Measurements from ENCODE around the gene NKD2.
"Not testable (repeated sequence)": the region's sequence is repeated elsewhere in the genome, so short reads cannot be mapped to it uniquely, and the experiment has no call there.

The NKD2 gene

GRCh38 chr5:999032-999501 is 9.5 kb upstream of the NKD2 start:
- Histone ChIP-seq H3K27ac (ENCODE audit: low read length) (no peak overlapping the region), H3K79me2 (ENCODE audit: low read length) (no peaks in the 10 kb centered on the region), H3K9ac (ENCODE audit: low read length) (no peak overlapping the region), H3K36me3 (replicated peaks; ENCODE audit: insufficient read depth, low read length) (no peaks in the 10 kb centered on the region), H4K20me1 (ENCODE audit: insufficient read depth, low read length) (no peaks in the 10 kb centered on the region), H3K4me1 (ENCODE audit: low read length) (peaks cover 33% of the 10 kb centered on the region), H3K27me3 (replicated peaks; ENCODE audit: insufficient read depth, low read length) (peaks cover 5% of the 10 kb centered on the region; the same call in 1 of the 2 replicates), H3K9me3 (replicated peaks; ENCODE audit: insufficient read depth, low read length) (no peaks in the 10 kb centered on the region), H3K4me3 (ENCODE audit: low read length) (no peak overlapping the region), H3K9me2 (replicated peaks; ENCODE audit: insufficient read depth, low read length) (no peaks in the 10 kb centered on the region), H2AFZ (ENCODE audit: low read length) (no peak overlapping the region), H3F3A (ENCODE audit: insufficient read depth, low read length) (no peaks in the 10 kb centered on the region; the same call in 1 of the 2 replicates), H3K4me2 (ENCODE audit: low read depth, low read length) (no peak overlapping the region)
- DNase-seq = no peak
- no peak for TF ChIP-seq EZH2 (optimal IDR thresholded peaks at IDR 0.05; ENCODE audit: low read depth, low read length)
- TF ChIP-seq EZH2phosphoT487 (IDR thresholded peaks at IDR 0.05; ENCODE audit: low read length) = no peak
- TF ChIP-seq CTCF (IDR thresholded peaks at IDR 0.05; ENCODE audit: low read length) = no peak

GRCh38 chr5:999724-1000123 is 8.9 kb upstream of the NKD2 start:
- H3K9ac ChIP-seq (ENCODE audit: low read length) = no peak overlapping the region
- H3F3A ChIP-seq (ENCODE audit: insufficient read depth, low read length) = no peaks in the 10 kb centered on the region; the same call in 1 of the 2 replicates
- H3K4me2 ChIP-seq (ENCODE audit: low read depth, low read length) = no peak overlapping the region
- DNase-seq = no peak
- no peaks in the 10 kb centered on the region for H3K9me3 ChIP-seq (replicated peaks; ENCODE audit: insufficient read depth, low read length)
- no peaks in the 10 kb centered on the region for H4K20me1 ChIP-seq (ENCODE audit: insufficient read depth, low read length)
- TF ChIP-seq EZH2phosphoT487 (IDR thresholded peaks at IDR 0.05; ENCODE audit: low read length) = no peak
- TF ChIP-seq CTCF (IDR thresholded peaks at IDR 0.05; ENCODE audit: low read length) = no peak
- TF ChIP-seq EZH2 (optimal IDR thresholded peaks at IDR 0.05; ENCODE audit: low read depth, low read length) = no peak
- peaks cover 33% of the 10 kb centered on the region for H3K4me1 ChIP-seq (ENCODE audit: low read length)
- H3K9me2 ChIP-seq (replicated peaks; ENCODE audit: insufficient read depth, low read length) = no peaks in the 10 kb centered on the region
- no peaks in the 10 kb centered on the region for H3K79me2 ChIP-seq (ENCODE audit: low read length)
- no peak overlapping the region for H3K27ac ChIP-seq (ENCODE audit: low read length)
- no peak overlapping the region for H2AFZ ChIP-seq (ENCODE audit: low read length)
- no peak overlapping the region for H3K4me3 ChIP-seq (ENCODE audit: low read length)
- H3K27me3 ChIP-seq (replicated peaks; ENCODE audit: insufficient read depth, low read length) = peaks cover 5% of the 10 kb centered on the region; the same call in 1 of the 2 replicates
- no peaks in the 10 kb centered on the region for H3K36me3 ChIP-seq (replicated peaks; ENCODE audit: insufficient read depth, low read length)

GRCh38 chr5:1000329-1000728 is 8.3 kb upstream of the NKD2 start:
- Histone ChIP-seq H3K4me1 (ENCODE audit: low read length) (peaks cover 36% of the 10 kb centered on the region), H2AFZ (ENCODE audit: low read length) (no peak overlapping the region), H3K27ac (ENCODE audit: low read length) (no peak overlapping the region), H3K27me3 (replicated peaks; ENCODE audit: insufficient read depth, low read length) (peaks cover 5% of the 10 kb centered on the region; the same call in 1 of the 2 replicates), H4K20me1 (ENCODE audit: insufficient read depth, low read length) (no peaks in the 10 kb centered on the region), H3K4me3 (ENCODE audit: low read length) (no peak overlapping the region), H3K9me3 (replicated peaks; ENCODE audit: insufficient read depth, low read length) (no peaks in the 10 kb centered on the region), H3K79me2 (ENCODE audit: low read length) (no peaks in the 10 kb centered on the region), H3K9ac (ENCODE audit: low read length) (no peak overlapping the region), H3K36me3 (replicated peaks; ENCODE audit: insufficient read depth, low read length) (no peaks in the 10 kb centered on the region), H3K4me2 (ENCODE audit: low read depth, low read length) (no peak overlapping the region), H3K9me2 (replicated peaks; ENCODE audit: insufficient read depth, low read length) (no peaks in the 10 kb centered on the region), H3F3A (ENCODE audit: insufficient read depth, low read length) (no peaks in the 10 kb centered on the region; the same call in 1 of the 2 replicates)
- no peak for DNase-seq
- TF ChIP-seq EZH2phosphoT487 (IDR thresholded peaks at IDR 0.05; ENCODE audit: low read length) = no peak

- peaks cover 41% of the 10 kb centered on the region for H3K4me1 ChIP-seq (ENCODE audit: low read length)
- not testable (repeated sequence) for H3K9me3 ChIP-seq (replicated peaks; ENCODE audit: insufficient read depth, low read length); H4K20me1 ChIP-seq (ENCODE audit: insufficient read depth, low read length); H3K36me3 ChIP-seq (replicated peaks; ENCODE audit: insufficient read depth, low read length); DNase-seq; H3K27ac ChIP-seq (ENCODE audit: low read length); H3K27me3 ChIP-seq (replicated peaks; ENCODE audit: insufficient read depth, low read length); H3K4me2 ChIP-seq (ENCODE audit: low read depth, low read length); H3K9ac ChIP-seq (ENCODE audit: low read length); H3K79me2 ChIP-seq (ENCODE audit: low read length); H3K4me3 ChIP-seq (ENCODE audit: low read length); H3F3A ChIP-seq (ENCODE audit: insufficient read depth, low read length); H3K9me2 ChIP-seq (replicated peaks; ENCODE audit: insufficient read depth, low read length); H2AFZ ChIP-seq (ENCODE audit: low read length)
Observed at GRCh38 chr5:1000831-1001230, 7.8 kb upstream of the NKD2 start.

All from MM.1S (cell line).